Vagina (tissue), 2 donors: ENCODE measurements around the gene CCDC184.

Experiments used
- CTCF ChIP-seq, 3 experiments: fragments of 450-650 bp in 2 of 3; fragments of 200-600 bp in 1 of 3; sonication (generic) in 1 of 3; IDR thresholded peaks; one replicate each; pipeline ENCODE4 v1.5.1; 2017 to 2019; ENCODE audit warnings: antibody characterized with exemption in 3 of 3, mild to moderate bottlenecking in 2 of 3, moderate library complexity in 2 of 3
- POLR2A ChIP-seq, 2 donors: fragments of 450-650 bp; IDR thresholded peaks; one replicate each; pipeline ENCODE4 v1.6.1; 2017; ENCODE audit warnings: antibody characterized with exemption in 2 of 2, mild to moderate bottlenecking in 2 of 2, moderate library complexity in 2 of 2

GRCh38 chr12:48156652-48157017 is 26.8 kb upstream of the CCDC184 start:
- TF ChIP-seq CTCF (IDR thresholded peaks at IDR 0.05) (no peak), POLR2A (IDR thresholded peaks at IDR 0.05) (no peak)
